K562 (cell line): Measurements from ENCODE around the gene OCEL1. TPM values are rescaled to one million over a fixed set of nuclear protein-coding genes. Genes with fewer than 3 reads are reported as not detected.

Experiments used
- CEBPB ChIP-seq: fragments of 450-650 bp; IDR thresholded peaks from 2 replicates; pipeline ENCODE4 v1.6.1; 2016; ENCODE audit warnings: missing genetic modification characterization, missing compliant biosample characterization
- HLTF ChIP-seq: fragments of 450-650 bp; IDR thresholded peaks from 2 replicates; pipeline ENCODE4 v1.6.1; 2016
- KLF6 ChIP-seq: fragments of 250-450 bp; sonication (Bioruptor Pico); IDR thresholded peaks from 2 replicates; pipeline ENCODE4 v1.4.0; 2020; ENCODE audit warnings: mild to moderate bottlenecking, moderate library complexity, borderline replicate concordance
- MCM5 ChIP-seq: fragments of 450-650 bp; IDR thresholded peaks from 2 replicates; pipeline ENCODE4 v1.6.1; 2016; ENCODE audit warnings: low read depth
- NFE2 ChIP-seq: IDR thresholded peaks from 2 replicates; pipeline ENCODE4 v1.6.1; 2014; ENCODE audit warnings: antibody characterized with exemption, low read depth
- NFIC ChIP-seq: fragments of 450-650 bp; IDR thresholded peaks from 2 replicates; pipeline ENCODE4 v1.6.1; 2017; ENCODE audit warnings: mild to moderate bottlenecking, inconsistent platforms
- OTX1 ChIP-seq: fragments of 450-650 bp; formaldehyde crosslinking; IDR thresholded peaks from 2 replicates; pipeline ENCODE4 v1.4.0; 2022; ENCODE audit warnings: mild to moderate bottlenecking
- RFX7 ChIP-seq: fragments of 250-450 bp; sonication (Bioruptor Pico); IDR thresholded peaks from 2 replicates; pipeline ENCODE4 v1.5.1; 2021; ENCODE audit warnings: mild to moderate bottlenecking
- RHOXF2B ChIP-seq: fragments of 250-450 bp; sonication (Bioruptor Pico); conservative IDR thresholded peaks from 2 replicates; pipeline ENCODE4 v1.5.1; 2021
- TCFL5 ChIP-seq: fragments of 250-450 bp; sonication (Bioruptor Pico); conservative IDR thresholded peaks from 2 replicates; pipeline ENCODE4 v1.6.1; 2021; ENCODE audit warnings: mild to moderate bottlenecking, moderate library complexity, matching md5 sums
- TGIF2 ChIP-seq: sonication (generic); formaldehyde crosslinking; IDR thresholded peaks from 2 replicates; pipeline ENCODE4 v1.8.1; 2022; ENCODE audit warnings: mild to moderate bottlenecking, missing genetic modification reagents, moderate library complexity
- TRIM28 ChIP-seq: fragments of 450-650 bp; IDR thresholded peaks from 2 replicates; pipeline ENCODE4 v1.6.1; 2017
- ZFP30 ChIP-seq: fragments of 250-450 bp; sonication (Bioruptor Pico); IDR thresholded peaks from 2 replicates; pipeline ENCODE4 v1.8.0; 2022; ENCODE audit warnings: moderate library complexity, mild to moderate bottlenecking, inconsistent platforms, borderline replicate concordance
- ZNF121 ChIP-seq: sonication (generic); formaldehyde crosslinking; conservative IDR thresholded peaks from 2 replicates; pipeline ENCODE4 v1.8.0; 2022; ENCODE audit warnings: missing genetic modification reagents
- ZNF224 ChIP-seq: sonication (generic); formaldehyde crosslinking; IDR thresholded peaks from 2 replicates; pipeline ENCODE4 v1.8.0; 2022; ENCODE audit warnings: mild to moderate bottlenecking, missing genetic modification reagents
- ZNF79 ChIP-seq: fragments of 250-450 bp; sonication (Bioruptor Pico); IDR thresholded peaks from 2 replicates; pipeline ENCODE4 v1.4.0; 2020; ENCODE audit warnings: low read depth, mild to moderate bottlenecking, moderate library complexity
- polyA plus RNA-seq, 8 experiments: library from polyadenylated mRNA; depleted of rRNA in 4 of 8; stranded (reverse) in 5 of 8; unstranded in 3 of 8; fragments of >200 nt; fragmentation: Nextera tagmentation in 2 of 8; fragmentation: Illumina TruSeq in 1 of 8; extraction: Ambion mirVana in 2 of 8; extraction: Trizol in 1 of 8; gene quantifications; 2 replicates each; pipeline versions ENCODE4 v1.2.1 to v1.2.3, GENCODE V29; 2011 to 2014; ENCODE audit warnings: inconsistent platforms in 1 of 8, missing spikeins in 1 of 8
- total RNA-seq, 7 experiments: library from RNA; depleted of rRNA in 6 of 7; stranded (reverse); fragments of >200 nt in 6 of 7; fragmentation: Illumina TruSeq in 2 of 7; extraction: Trizol in 2 of 7; gene quantifications; 2 replicates each; pipeline versions ENCODE4 v1.2.1 to v1.2.3, GENCODE V29; 2011 to 2021; ENCODE audit warnings: low replicate concordance in 1 of 7
- TF ChIP-seq, protein P1 (sequence below): fragments of 250-450 bp; sonication (Bioruptor Pico); IDR thresholded peaks from 2 replicates; pipeline ENCODE4 v1.8.0; 2021; ENCODE audit warnings: moderate library complexity, mild to moderate bottlenecking, inconsistent platforms
- TF ChIP-seq, protein P2 (sequence below): sonication (generic); formaldehyde crosslinking; IDR thresholded peaks from 2 replicates; pipeline ENCODE4 v1.8.0; 2022; ENCODE audit warnings: missing genetic modification reagents, mild to moderate bottlenecking, moderate library complexity, borderline replicate concordance
- TF ChIP-seq, protein P3 (sequence below), 2 experiments: fragments of 150-350 bp in 1 of 2; IDR thresholded peaks; 2 replicates each; pipeline ENCODE4 v1.6.1; 2012 to 2016; ENCODE audit warnings: low read depth in 2 of 2, low read length in 2 of 2, mild to moderate bottlenecking in 1 of 2, moderate library complexity in 1 of 2
- TF ChIP-seq, protein P4 (sequence below), 2 experiments: fragments of 450-650 bp in 1 of 2; sonication (generic) in 1 of 2; formaldehyde crosslinking in 1 of 2; IDR thresholded peaks in 1 of 2; conservative IDR thresholded peaks in 1 of 2; 2 replicates each; pipeline versions ENCODE4 v1.6.1 to v1.8.1; 2016 to 2023; ENCODE audit warnings: mild to moderate bottlenecking in 2 of 2, moderate library complexity in 2 of 2, inconsistent platforms in 1 of 2, missing genetic modification reagents in 1 of 2

Gene OCEL1
- total and polyA plus RNA-seq, 9 of the 15 experiments (the other 6 are each of a cell fraction or from before 2014, with no cell fraction given) = 8.0 to 38.0 (median 12.4) TPM

DNA sequence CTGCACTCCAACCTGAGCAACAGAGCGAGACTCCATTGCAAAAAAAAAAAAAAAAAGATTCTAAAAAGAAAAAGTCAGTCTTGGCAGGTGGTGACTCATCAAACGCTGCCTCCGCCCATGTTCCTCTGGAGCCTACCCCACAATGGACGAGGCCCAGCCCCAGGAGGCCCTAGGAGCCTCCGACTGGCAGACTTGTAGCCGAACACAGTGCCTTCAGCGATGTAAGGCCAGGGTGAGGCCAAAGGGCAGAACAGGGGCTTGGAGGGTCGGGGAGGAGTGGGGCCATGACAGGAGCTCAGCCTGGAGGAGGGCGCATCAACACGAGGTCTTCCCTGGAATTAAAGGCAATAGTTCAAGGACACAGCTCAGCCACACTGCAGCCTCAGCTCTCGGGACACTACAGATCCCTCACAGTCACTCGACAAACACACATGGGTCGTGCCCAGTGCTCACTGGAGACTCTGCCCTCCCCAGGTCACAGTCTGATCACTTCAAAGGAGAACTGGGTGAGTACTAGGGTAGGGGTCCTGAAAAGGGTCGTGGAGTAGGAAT lies 5.7 kb upstream of the OCEL1 start (continued):
- TF ChIP-seq, protein P1, sequence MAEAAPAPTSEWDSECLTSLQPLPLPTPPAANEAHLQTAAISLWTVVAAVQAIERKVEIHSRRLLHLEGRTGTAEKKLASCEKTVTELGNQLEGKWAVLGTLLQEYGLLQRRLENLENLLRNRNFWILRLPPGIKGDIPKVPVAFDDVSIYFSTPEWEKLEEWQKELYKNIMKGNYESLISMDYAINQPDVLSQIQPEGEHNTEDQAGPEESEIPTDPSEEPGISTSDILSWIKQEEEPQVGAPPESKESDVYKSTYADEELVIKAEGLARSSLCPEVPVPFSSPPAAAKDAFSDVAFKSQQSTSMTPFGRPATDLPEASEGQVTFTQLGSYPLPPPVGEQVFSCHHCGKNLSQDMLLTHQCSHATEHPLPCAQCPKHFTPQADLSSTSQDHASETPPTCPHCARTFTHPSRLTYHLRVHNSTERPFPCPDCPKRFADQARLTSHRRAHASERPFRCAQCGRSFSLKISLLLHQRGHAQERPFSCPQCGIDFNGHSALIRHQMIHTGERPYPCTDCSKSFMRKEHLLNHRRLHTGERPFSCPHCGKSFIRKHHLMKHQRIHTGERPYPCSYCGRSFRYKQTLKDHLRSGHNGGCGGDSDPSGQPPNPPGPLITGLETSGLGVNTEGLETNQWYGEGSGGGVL = no peak
- TF ChIP-seq MCM5 (no peak), RFX7 (no peak), KLF6 (CRISPR knock-in tag) (no peak), NFE2 (peak; percentile 65; the same call in 1 of the 2 replicates), ZNF79 (no peak), HLTF (0 out of 2 replicates have a peak, but pooled peaks have one; percentile 2), TCFL5 (CRISPR knock-in tag) (no peak), ZNF224 (CRISPR knock-in tag) (no peak), TRIM28 (0 out of 2 replicates have a peak, but pooled peaks have one; percentile 55), CEBPB (no peak), ZFP30 (CRISPR knock-in tag) (no peak), TGIF2 (CRISPR knock-in tag) (no peak), NFIC (0 out of 2 replicates have a peak, but pooled peaks have one; percentile 20), ZNF121 (0 out of 2 replicates have a peak, but pooled peaks have one; percentile 14), OTX1 (CRISPR knock-in tag) (no peak), RHOXF2B (CRISPR knock-in tag) (no peak)
- TF ChIP-seq, protein P2, sequence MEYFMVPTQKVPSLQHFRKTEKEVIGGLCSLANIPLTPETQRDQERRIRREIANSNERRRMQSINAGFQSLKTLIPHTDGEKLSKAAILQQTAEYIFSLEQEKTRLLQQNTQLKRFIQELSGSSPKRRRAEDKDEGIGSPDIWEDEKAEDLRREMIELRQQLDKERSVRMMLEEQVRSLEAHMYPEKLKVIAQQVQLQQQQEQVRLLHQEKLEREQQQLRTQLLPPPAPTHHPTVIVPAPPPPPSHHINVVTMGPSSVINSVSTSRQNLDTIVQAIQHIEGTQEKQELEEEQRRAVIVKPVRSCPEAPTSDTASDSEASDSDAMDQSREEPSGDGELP (CRISPR knock-in tag) = peak; percentile 32; the same call in 1 of the 2 replicates
- TF ChIP-seq, protein P3, sequence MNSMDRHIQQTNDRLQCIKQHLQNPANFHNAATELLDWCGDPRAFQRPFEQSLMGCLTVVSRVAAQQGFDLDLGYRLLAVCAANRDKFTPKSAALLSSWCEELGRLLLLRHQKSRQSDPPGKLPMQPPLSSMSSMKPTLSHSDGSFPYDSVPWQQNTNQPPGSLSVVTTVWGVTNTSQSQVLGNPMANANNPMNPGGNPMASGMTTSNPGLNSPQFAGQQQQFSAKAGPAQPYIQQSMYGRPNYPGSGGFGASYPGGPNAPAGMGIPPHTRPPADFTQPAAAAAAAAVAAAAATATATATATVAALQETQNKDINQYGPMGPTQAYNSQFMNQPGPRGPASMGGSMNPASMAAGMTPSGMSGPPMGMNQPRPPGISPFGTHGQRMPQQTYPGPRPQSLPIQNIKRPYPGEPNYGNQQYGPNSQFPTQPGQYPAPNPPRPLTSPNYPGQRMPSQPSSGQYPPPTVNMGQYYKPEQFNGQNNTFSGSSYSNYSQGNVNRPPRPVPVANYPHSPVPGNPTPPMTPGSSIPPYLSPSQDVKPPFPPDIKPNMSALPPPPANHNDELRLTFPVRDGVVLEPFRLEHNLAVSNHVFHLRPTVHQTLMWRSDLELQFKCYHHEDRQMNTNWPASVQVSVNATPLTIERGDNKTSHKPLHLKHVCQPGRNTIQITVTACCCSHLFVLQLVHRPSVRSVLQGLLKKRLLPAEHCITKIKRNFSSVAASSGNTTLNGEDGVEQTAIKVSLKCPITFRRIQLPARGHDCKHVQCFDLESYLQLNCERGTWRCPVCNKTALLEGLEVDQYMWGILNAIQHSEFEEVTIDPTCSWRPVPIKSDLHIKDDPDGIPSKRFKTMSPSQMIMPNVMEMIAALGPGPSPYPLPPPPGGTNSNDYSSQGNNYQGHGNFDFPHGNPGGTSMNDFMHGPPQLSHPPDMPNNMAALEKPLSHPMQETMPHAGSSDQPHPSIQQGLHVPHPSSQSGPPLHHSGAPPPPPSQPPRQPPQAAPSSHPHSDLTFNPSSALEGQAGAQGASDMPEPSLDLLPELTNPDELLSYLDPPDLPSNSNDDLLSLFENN (IDR thresholded peaks at IDR 0.05; ENCODE audit: low read depth in 2 of 2, low read length in 2 of 2) = no peak
- TF ChIP-seq, protein P4, sequence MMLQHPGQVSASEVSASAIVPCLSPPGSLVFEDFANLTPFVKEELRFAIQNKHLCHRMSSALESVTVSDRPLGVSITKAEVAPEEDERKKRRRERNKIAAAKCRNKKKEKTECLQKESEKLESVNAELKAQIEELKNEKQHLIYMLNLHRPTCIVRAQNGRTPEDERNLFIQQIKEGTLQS (IDR thresholded peaks at IDR 0.05) = peak; percentile 97
- TF ChIP-seq, protein P4 (CRISPR knock-in tag; conservative IDR thresholded peaks at IDR 0.05) = no peak
